OCI-LY7 (cell line): ENCODE measurements around the gene MDC1. TPM values are rescaled to one million over a fixed set of nuclear protein-coding genes. Genes with fewer than 3 reads are reported as not detected.

ENCODE experiments used
- BruUV-seq: library from RNA; stranded (reverse); fragments of 400-500 nt; replicated peaks from 2 replicates; lab custom pipeline; 2021; lab: Mats Ljungman, UMichigan
- CTCF ChIA-PET: fragments of 300-600 bp; sonication (Branson Sonifier 250); formaldehyde crosslinking; loops from one replicate; lab custom pipeline; 2022; ENCODE audit warnings: antibody characterized with exemption; ENCODE audit not compliant: unreplicated experiment; lab: Charles Lee
- POLR2A ChIA-PET: fragments of 300-600 bp; sonication (Branson Sonifier 250); formaldehyde crosslinking; loops from one replicate; lab custom pipeline; 2022; ENCODE audit warnings: antibody characterized with exemption; lab: Charles Lee
- DNase-seq: peaks from one replicate; pipeline ENCODE4 v3.0.0-alpha.2; 2015; ENCODE audit warnings: low spot score
- H2AFZ ChIP-seq: fragments of 200-600 bp; sonication (generic), shearing (Covaris generic); 2 replicates; pipeline ENCODE4 v1.6.1; 2014; ENCODE audit warnings: mild to moderate bottlenecking, antibody characterized with exemption, low read length, moderate library complexity
- H3K27ac ChIP-seq: fragments of 200-600 bp; sonication (generic); 2 replicates; pipeline ENCODE4 v1.5.1; 2014; ENCODE audit warnings: mixed run types, low read depth, mild to moderate bottlenecking, moderate library complexity, low read length, inconsistent platforms; ENCODE audit not compliant: poor library complexity, severe bottlenecking
- H3K36me3 ChIP-seq: fragments of 200-600 bp; sonication (generic); 2 replicates; pipeline ENCODE4 v1.6.1; 2014; ENCODE audit warnings: mild to moderate bottlenecking, antibody characterized with exemption, low read length, moderate library complexity, mixed read lengths; ENCODE audit not compliant: insufficient read depth
- H3K4me1 ChIP-seq: fragments of 200-600 bp; sonication (generic); 2 replicates; pipeline ENCODE4 v1.5.1; 2014; ENCODE audit warnings: mild to moderate bottlenecking, low read length; ENCODE audit not compliant: insufficient read depth, poor library complexity, severe bottlenecking
- H3K4me2 ChIP-seq: fragments of 200-600 bp; sonication (generic); 2 replicates; pipeline ENCODE4 v1.6.1; 2014; ENCODE audit warnings: mild to moderate bottlenecking, low read length
- H3K4me3 ChIP-seq: fragments of 200-600 bp; sonication (generic); 2 replicates; pipeline ENCODE4 v1.5.1; 2014; ENCODE audit warnings: mild to moderate bottlenecking, low read depth, low read length; ENCODE audit not compliant: poor library complexity, severe bottlenecking
- H3K79me2 ChIP-seq: fragments of 200-600 bp; sonication (generic); 2 replicates; pipeline ENCODE4 v1.6.1; 2016; ENCODE audit warnings: low read depth, mild to moderate bottlenecking, low read length, moderate library complexity, mixed read lengths; ENCODE audit not compliant: insufficient read depth
- H3K9me2 ChIP-seq: fragments of 200-600 bp; sonication (generic); 2 replicates; pipeline ENCODE4 v1.6.1; 2016; ENCODE audit warnings: mild to moderate bottlenecking, low read length, mixed read lengths; ENCODE audit not compliant: insufficient read depth
- H3K9me3 ChIP-seq: fragments of 200-600 bp; sonication (generic); 2 replicates; pipeline ENCODE4 v1.6.1; 2014; ENCODE audit warnings: mild to moderate bottlenecking, mixed run types, low read length, mixed read lengths
- H4K20me1 ChIP-seq: fragments of 200-600 bp; sonication (generic); 2 replicates; pipeline ENCODE4 v1.6.1; 2014; ENCODE audit warnings: mild to moderate bottlenecking, antibody characterized with exemption, low read length, moderate library complexity, mixed read lengths; ENCODE audit not compliant: insufficient read depth
- EZH2phosphoT487 ChIP-seq: fragments of 200-600 bp; sonication (generic); IDR thresholded peaks from 2 replicates; pipeline ENCODE4 v1.6.1; 2018; ENCODE audit warnings: low read depth, borderline replicate concordance, mild to moderate bottlenecking, mixed run types, antibody characterized with exemption, low read length, moderate library complexity, mixed read lengths
- intact Hi-C: fragments of 100-400 bp; cut with micrococcal nuclease; formaldehyde crosslinking; loops from one replicate; pipeline ENCODE4 v1.10.0; 2022; ENCODE audit not compliant: unreplicated experiment
- total RNA-seq, 2 experiments: library from RNA; depleted of rRNA in 1 of 2; stranded (reverse); fragments of >200 nt in 1 of 2; shearing (Covaris generic) in 1 of 2; gene quantifications; 2 replicates each; pipeline ENCODE4 v1.2.3, GENCODE V29; 2014 to 2022
- TF ChIP-seq, protein P1 (sequence below): fragments of 200-600 bp; sonication (generic); conservative IDR thresholded peaks from 2 replicates; pipeline ENCODE4 v1.5.1; 2014; ENCODE audit warnings: mild to moderate bottlenecking, antibody characterized with exemption, low read length, moderate library complexity, mixed read lengths

Gene MDC1
- total RNA-seq, 2 experiments from 2014 or later, result 41.6 to 107 TPM

DNA sequence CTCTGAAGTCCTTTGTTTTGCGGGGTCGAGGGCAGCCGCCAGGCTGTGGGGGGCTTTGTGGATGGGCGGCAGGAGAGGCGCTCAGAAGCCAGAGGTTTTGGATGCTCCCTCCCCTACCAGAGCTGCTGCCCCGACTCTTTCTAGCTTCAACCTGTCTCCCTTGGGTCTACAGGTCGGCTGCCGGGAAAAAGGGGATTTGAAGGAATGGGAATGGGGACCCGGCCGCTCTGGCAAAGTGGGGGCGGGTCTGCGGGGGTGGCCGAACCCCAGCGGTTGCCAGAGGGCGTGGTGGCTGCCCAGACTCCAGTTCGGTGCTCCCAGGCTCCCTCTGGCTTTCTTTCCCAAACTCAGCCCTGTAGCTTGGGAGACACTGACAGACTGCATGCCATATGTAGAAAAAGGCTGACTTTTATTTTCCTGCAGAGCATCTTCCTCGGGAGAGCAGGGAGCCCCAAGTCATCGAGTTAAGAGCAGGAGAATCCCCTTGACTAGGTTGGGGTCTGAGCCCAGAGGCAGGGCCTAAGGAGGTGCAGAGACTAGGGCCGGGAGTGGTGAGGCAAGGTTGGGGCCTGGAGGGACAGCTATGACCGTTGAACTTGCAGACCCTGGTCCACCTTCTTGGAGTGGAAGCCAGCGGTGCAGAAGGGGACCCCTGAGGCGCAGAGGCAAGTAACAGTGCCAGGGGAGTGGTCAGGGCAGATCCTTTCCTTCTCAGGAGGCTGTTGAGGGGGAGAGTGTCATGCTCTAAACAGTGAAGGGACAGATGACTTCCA is 29.2 kb downstream of the MDC1 start:
- TF ChIP-seq, protein P1, sequence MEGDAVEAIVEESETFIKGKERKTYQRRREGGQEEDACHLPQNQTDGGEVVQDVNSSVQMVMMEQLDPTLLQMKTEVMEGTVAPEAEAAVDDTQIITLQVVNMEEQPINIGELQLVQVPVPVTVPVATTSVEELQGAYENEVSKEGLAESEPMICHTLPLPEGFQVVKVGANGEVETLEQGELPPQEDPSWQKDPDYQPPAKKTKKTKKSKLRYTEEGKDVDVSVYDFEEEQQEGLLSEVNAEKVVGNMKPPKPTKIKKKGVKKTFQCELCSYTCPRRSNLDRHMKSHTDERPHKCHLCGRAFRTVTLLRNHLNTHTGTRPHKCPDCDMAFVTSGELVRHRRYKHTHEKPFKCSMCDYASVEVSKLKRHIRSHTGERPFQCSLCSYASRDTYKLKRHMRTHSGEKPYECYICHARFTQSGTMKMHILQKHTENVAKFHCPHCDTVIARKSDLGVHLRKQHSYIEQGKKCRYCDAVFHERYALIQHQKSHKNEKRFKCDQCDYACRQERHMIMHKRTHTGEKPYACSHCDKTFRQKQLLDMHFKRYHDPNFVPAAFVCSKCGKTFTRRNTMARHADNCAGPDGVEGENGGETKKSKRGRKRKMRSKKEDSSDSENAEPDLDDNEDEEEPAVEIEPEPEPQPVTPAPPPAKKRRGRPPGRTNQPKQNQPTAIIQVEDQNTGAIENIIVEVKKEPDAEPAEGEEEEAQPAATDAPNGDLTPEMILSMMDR, result no peak; the same call in 1 of the 2 replicates
- no peak for TF ChIP-seq EZH2phosphoT487
- H3K9me3 ChIP-seq, result no peaks in the 10 kb centered on the region
- peak; percentile 49 for DNase-seq
- CTCF ChIA-PET, result interaction anchor here (0.7 to 1.6 kb wide), 4 partner anchors 9 to 43 kb away, joined by 3 to 5 read pairs (median 5); partner anchors contain the start of genes DHX16 and MDC1
- peaks cover 34% of the 10 kb centered on the region for H3K36me3 ChIP-seq
- H3K9me2 ChIP-seq, result no peaks in the 10 kb centered on the region
- peaks cover 38% of the 10 kb centered on the region for H3K4me1 ChIP-seq
- peak overlapping the region; percentile 99 for H3K4me2 ChIP-seq
- peaks cover 5% of the 10 kb centered on the region; the same call in 1 of the 2 replicates for H4K20me1 ChIP-seq
- H2AFZ ChIP-seq, result no peak overlapping the region
- peak overlapping the region; percentile 95 for H3K4me3 ChIP-seq
- H3K79me2 ChIP-seq, result peaks cover 70% of the 10 kb centered on the region
- intact Hi-C loops, result loop anchor here (1.0 to 10.0 kb wide), 4 partner anchors 9 to 807 kb away; partner anchors contain the start of genes MDC1, MICB, MRPS18B and PPP1R10
- POLR2A ChIA-PET, result interaction anchor here (0.5 to 6.3 kb wide), 8 partner anchors 7 to 392 kb away, joined by 3 to 71 read pairs (median 4); partner anchors contain the start of genes DHX16, MDC1 and TUBB
- TSS peak; percentile 76 for BruUV-seq
- peak overlapping the region; percentile 95 for H3K27ac ChIP-seq

GRCh38 chr6:30686908-30687658 is 30.0 kb downstream of the MDC1 start:
- ChIA-PET POLR2A (interaction anchor here (1.0 to 6.3 kb wide), 3 partner anchors 17 to 33 kb away, joined by 4 to 71 read pairs (median 4); partner anchors contain the start of genes MDC1 and TUBB), CTCF (no interaction called here)
- H3K4me3 ChIP-seq, result peak overlapping the region; percentile 95
- peaks cover 39% of the 10 kb centered on the region for H3K36me3 ChIP-seq
- H3K9me3 ChIP-seq, result no peaks in the 10 kb centered on the region
- H2AFZ ChIP-seq, result no peak overlapping the region
- no peaks in the 10 kb centered on the region for H3K9me2 ChIP-seq
- no peak for TF ChIP-seq EZH2phosphoT487
- TF ChIP-seq, protein P1, result no peak
- peaks cover 34% of the 10 kb centered on the region for H3K4me1 ChIP-seq
- peak; percentile 98 for DNase-seq
- H3K27ac ChIP-seq, result peak overlapping the region; percentile 95
- peaks cover 7% of the 10 kb centered on the region; the same call in 1 of the 2 replicates for H4K20me1 ChIP-seq
- BruUV-seq, result no TSS peak
- intact Hi-C loops, result loop anchor here (5.0 to 10.0 kb wide), 2 partner anchors 70 to 808 kb away; partner anchors contain the start of genes MICB, MRPS18B and PPP1R10
- H3K79me2 ChIP-seq, result peaks cover 78% of the 10 kb centered on the region
- peak overlapping the region; percentile 99 for H3K4me2 ChIP-seq
